Muscle of back (tissue), 11 donors: ENCODE results near the gene ARID4A. TPM values are rescaled to one million over a fixed set of nuclear protein-coding genes. Genes with fewer than 3 reads are reported as not detected.
"Not testable (repeated sequence)": the region's sequence is repeated elsewhere in the genome, so short reads cannot be mapped to it uniquely, and the experiment has no call there.

Experiments
- DNase-seq, 3 donors: peaks; one replicate each; pipeline versions ENCODE4 v3.0.0 to v3.0.0-alpha.2; 2013
- polyA plus RNA-seq, 10 donors: library from polyadenylated mRNA; unstranded; fragments of 120-200 nt; gene quantifications; one replicate each; pipeline ENCODE4 v1.2.1, GENCODE V29; 2013; ENCODE audit not compliant: insufficient read length in 10 of 10

ARID4A gene
- polyA plus RNA-seq, 10 donors = 11.4 to 18.3 (median 14.8) TPM

DNA sequence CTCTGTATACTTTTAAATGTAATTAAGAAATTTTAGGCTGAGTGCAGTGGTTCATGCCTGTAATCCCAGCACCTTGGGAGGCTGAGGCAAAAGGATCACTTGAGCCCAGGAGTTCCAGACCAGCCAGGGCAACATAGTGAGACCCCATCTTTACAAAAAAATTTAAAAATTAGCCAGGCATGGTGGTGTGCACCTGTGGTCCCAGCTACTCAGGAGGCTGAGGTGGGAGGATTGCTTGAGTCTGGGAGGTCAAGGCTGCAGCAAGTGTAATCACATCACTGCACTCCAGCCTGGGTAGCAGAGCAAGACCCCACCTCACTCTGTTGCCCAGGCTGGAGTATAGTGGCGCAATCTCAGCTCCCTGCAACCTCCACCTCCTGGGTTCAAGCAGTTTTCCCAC, 63.9 kb downstream of the ARID4A start:
- DNase-seq = not testable (repeated sequence)

DNA sequence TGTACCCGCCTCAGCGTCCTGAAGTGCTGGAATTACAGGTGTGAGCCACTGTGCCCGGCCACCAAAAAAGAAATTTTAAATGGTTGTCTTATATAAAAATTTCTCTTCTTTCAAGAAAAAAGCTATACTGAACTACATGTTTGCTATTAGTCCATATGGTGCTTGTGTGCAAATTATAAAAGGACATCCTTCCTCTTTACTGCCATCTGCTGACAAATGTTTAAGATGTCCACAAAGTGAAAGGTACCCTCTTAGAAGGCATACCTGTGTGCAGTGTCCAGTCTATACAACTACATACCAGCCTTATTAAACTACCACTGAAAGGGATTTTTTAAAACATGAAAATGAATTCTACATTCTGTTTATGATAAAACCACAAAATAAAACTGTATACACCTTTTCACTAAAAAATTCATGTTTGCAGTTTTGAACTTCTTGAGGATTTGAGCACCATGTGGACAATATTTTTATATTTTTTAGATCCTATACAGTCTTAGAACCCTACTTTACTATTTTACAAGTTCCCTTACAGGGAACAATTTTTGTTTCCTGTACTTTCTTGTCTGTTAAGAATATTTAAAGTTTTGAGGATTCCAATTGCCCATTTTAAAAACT, 64.5 kb downstream of the ARID4A start:
- peak in 2 of 3 donors; percentile 2 to 35 for DNase-seq

DNA sequence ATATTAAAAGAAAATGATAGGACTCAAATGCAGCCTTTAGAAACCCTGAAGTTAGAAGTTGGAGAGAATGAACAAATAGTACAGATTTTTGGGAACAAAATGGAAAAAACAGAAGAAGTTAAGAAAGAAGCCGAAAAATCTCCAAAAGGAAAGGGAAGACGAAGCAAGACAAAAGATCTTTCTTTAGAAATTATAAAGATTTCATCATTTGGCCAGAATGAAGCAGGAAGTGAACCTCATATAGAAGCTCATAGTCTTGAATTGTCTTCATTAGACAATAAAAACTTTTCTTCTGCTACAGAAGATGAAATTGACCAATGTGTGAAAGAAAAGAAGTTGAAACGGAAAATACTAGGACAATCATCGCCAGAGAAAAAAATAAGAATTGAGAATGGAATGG, 66.0 kb downstream of the ARID4A start:
- no peak for DNase-seq

DNA sequence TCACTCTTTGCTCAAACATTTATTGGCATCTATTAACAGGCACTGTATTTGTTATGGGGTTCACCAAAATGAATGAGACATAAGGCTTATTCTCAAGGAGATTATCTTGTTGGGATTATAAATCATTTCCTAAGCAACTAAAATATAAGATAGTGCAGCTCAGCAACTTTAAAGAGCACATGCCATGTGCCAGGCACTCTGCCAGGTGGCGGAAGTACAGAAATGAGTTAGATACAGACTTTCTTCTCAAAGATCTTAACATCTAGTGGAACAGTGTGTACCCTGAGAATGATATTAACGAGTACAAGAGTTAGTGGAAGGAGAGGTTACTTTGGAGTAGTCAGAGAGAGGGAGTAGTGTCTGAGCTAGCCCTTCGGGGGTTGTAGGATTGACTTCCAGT, 68.9 kb downstream of the ARID4A start:
- no peak for DNase-seq

DNA sequence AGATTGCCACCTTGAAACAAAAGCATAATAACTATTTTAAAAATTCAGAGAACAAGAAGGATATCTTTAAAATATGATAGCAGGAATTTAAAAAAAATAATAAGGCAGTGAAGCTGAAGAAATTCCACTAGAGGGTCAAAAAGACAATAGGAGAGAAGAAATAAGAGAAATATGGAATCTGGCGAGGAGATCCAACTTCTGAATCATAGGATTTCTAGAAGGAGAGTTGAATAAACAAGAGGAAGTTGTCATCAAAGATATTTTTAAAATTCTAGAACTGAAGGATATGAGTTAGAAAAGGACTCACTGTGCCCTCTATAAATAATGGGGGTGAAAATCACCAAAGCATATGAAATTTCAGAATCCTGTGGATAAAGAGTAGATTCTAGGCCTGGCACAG, 70.6 kb downstream of the ARID4A start:
- no peak for DNase-seq

DNA sequence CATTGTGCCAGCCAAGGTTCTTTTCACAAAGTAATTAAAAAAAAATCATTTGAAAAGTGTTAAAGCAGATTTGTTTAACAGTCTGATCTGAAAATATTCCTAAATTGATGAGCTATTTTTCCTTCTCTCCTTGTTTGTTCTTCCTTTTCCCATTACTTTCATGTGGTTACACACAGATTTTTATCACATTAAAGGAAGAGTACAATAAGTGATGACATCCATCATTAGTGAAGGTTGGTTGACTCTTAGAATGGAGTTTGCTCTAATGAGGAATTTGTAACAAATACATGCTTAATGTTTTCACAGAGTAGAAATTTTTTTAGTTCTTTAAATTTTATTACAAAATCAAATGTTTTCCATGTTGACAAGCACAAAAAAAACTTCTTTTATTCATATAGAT, 78.4 kb downstream of the ARID4A start:
- DNase-seq = no peak

DNA sequence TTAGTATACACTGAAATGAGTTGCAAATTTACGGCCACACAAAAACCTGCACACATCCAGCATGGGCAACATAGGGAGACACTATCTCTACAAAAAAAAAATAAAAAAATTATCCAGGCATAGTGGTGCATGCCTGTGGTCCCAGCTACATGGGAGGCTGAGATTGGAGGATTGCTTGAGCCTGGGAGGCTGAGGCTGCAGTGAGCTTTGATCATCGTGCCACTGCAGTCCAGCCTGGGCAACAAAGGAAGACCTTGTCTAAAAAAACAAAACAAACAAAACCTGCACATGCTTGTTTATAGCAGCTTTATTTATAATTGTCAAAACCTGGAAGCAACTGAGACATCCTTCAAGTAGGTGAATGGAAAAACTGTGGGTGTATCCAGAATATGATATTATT, 92.5 kb downstream of the ARID4A start:
- DNase-seq = no peak

DNA sequence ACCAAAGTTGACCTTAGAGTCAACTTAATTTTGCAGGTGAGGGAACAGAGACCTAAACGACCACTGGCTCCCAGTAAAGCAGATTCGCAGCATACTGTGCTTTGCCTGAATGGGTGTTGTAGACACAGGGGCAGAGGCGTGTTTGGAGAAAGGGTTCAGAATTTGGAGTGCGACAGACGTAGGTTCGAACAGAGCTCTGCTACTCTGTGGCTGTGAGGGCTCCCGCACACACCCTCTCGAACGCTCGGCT, 97.1 kb downstream of the ARID4A start:
- no peak for DNase-seq

DNA sequence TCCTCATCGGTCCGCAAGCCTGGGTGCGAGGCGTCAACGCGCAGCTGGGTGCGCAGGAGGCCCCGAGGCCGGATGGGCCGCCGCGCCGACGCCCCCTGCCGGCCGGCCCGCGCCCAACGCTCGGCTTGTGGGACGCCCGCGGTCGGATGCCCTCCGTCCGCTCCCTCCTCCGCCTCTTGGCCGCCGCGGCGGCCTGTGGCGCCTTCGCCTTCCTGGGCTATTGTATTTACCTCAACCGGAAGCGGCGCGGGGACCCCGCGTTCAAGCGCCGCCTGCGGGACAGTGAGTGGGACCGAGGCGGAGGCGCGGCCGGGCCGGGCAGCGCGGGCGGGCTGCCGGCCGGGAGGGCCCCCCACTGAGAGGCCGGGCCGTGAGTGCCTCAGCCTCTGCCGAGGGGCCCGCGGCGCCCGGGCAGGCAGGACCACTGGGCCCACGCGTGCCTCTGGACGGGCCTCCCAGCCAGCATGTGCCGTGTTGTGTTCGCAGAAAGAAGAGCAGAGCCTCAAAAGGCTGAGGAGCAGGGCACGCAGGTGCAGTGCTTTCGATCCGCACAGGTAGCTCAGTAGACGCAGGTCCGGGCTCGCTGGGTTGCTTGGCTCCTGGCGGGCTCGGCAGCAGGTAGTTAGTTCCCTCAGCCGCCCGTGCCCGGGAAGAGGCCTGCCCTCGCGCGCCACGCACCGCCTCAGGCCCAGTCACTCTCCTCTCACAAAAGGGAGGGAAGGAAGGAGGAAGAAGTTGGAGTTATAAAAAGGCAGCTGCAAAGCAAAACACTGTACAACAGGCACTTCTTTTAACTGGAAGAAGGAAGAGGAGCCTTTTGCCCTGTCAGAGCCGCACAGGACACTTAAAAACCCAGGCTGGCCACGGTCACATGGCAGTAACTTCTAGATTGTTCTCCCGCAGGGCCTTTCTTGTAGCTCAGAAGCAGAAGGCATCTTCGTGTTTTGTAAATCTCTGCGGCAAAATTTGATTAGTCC, 97.7 kb downstream of the ARID4A start, which contains the start of gene TOMM20L:
Gene TOMM20L, plus strand, starts transcription at position 119 of the 977 bp plus-strand sequence. Its CDS starts 28 bp downstream, at position 147.
- DNase-seq = peak; percentile 73 to 90 (median 75)

DNA sequence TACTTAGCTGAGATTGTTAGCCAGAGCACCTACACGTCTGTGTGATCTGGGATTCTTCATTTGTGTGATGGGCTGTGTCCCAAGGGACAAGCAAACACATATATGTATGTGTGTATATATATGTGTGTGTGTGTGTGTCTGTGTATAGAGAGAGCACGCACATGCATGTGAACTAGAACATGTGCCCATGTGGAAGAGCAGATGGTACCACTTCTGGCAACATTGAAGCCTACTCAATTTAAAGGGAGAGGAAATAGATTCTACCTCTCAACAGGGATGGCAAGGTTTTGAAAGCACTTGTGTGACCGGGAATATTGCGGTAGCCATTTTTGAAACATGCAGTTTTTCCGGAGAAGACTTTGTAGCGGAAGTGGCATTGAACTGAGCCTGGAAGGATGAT, 98.8 kb downstream of the ARID4A start:
- no peak for DNase-seq

DNA sequence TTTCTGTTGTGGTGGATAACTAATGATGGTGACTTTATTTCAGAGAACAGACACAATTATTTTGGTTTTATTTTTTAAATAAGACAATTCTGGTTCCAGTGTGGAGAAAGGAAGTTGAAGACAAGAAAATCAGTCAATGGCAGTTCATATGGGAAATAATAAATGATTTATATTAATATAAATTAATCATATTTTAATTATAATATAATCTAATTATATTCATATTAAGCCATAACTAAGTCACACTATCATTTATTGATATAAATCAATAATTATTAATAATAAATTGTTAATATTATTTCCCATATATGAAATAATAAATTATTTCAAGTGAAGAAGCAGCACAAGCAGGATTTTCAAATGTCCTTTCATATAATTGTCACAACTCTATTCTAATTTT, 100.1 kb downstream of the ARID4A start:
- DNase-seq = no peak

DNA sequence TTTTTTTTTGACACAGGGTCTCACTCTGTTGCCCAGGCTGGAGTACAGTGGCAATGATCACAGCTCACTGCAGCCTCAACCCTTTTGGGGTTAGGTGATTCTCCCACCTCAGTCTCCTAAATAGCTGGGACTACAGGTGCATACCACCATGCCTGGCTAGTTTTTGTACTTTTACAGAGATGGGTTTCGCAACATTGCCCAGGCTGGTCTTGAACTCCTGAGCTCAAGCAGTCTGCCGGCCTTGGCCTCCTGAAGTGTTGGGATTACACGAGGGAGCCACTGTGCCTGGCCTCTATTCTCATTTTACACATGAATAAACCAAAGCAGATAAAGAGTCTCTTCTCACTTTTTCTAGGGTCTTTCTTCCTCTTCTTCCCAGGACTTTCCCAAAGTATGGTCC, 100.5 kb downstream of the ARID4A start:
- DNase-seq = no peak

DNA sequence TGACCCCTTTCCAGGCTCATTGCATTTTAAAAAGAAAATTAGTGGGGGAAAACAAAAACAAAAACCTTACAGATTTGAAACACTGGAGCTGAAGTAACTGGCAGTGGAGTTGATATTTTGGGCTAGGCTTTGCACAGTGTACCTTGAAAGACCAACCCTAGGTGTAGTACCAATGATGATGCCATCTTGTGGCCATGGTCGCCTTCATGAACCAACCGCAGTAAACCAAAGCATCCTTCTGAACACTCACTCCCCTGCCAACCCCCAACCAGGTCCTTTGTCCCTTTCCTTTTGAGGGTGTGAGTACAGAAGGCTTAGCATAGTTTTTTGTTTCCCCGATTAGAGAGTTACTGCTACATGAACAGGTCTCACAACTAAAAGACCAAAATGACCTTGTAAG, 103.2 kb downstream of the ARID4A start:
- DNase-seq = no peak

DNA sequence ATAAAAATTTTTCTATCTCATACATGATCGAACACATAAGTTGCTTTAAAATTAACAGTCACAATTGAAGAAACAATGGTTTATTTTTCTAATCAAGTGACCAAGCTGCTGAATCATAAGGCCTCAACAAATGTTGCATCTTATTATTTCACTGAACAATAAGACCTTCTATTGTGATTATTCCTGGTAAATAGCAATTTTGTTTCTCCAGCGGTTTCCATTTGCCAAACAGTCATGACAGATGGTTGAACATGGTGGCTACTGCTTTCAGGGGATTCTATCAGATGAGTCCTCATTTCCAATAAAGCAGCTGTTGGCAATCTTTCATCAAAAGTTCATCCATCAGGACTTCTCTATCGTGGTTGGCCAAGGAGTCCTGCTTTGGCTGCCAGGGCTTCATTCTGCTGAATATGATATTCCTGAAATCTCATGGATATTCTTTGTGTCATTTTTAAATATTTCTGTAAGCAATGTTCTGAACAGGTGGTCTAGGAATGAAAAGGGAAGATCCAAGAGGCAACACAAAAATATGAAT, 110.4 kb downstream of the ARID4A start:
- peak in 1 of 3 donors; percentile 10 for DNase-seq

DNA sequence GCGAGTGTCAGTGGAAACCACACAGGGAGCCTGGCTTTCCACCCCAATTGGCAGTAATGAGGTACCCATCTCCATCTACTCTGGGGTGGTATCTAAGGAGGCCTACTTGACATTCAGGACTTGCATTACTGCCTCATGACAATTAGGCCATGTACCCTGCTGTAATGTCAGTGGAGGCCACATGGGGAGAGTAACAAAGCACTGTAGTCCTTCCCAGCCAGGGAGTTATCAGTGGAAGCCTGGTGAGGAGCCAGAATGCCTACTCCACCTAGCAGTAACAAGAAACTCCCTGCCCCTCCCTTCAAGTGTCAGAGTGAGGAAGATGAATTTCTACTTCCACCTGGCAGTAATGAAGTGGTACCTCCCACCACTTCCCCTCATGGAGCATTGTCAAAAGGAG, 116.5 kb downstream of the ARID4A start:
- DNase-seq = no peak

DNA sequence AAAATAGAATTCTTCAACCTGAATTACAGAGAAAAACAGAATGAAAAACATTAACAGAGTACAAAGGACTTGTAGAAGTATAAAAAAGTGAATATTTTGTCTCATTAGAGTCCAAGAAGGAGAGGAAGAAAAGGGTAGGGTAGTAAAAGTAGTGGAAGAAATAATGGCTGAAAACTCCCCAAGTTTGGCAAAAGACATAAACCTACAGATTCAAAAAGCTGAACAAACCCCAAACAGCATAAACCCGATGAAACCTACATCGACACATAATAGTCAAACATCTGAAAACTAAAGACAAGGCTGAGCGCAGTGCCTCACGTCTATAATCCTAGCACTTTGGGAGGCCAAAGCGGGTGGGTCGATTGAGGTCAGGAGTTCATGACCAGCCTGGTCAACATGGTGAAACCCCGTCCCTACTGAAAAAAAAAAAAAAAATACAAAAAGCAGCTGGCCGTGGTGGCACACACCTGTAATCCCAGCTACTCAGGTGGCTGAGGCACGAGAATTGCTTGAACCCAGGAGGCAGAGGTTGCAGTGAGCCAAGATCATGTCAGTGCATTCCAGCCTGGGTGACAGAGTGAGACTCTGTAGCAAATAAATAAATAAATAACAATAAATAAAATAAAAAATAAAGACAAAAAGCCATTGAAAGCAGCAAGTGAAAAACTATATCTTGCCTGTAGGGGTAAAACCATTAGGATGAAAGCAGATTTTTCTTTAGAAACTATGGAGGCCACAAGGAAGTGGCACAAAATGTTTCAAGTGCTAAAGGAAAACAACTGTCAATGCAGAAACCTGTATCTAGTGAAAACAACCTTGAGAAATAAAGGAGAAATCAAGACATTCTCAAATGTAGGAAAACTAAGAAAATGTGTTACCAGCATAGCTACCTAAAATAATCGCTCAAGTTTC, 117.5 kb downstream of the ARID4A start:
- DNase-seq = no peak

DNA sequence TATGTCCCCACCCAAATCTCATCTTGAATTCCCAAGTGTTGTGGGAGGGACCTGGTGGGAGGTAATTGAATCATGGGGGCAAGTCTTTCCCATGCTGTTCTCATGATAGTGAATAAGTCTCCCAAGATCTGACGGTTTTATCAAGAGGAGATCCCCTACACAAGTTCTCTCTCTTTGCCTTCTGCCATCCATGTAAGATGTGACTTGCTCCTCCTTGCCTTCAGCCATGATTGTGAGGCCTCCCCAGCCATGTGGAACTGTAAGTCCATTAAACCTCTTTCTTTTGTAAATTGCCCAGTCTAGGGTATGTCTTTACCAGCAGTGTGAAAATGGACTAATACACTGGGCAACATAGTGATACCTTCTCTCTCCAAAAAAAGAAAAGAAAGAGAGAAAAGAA, 118.6 kb downstream of the ARID4A start:
- not testable (repeated sequence) for DNase-seq

Other genes with a start within 250 kb of the ARID4A start
- 10 to 100 TPM in 6 of 10 donors, 1 to 10 TPM in 4; 7.1 to 14.9 (median 12.1) TPM for gene ARMH4, start 146.3 kb upstream of the ARID4A start, polyA plus RNA-seq
- 10 to 100 TPM; 50.5 to 83.5 (median 72.2) TPM for gene ACTR10, start 98.4 kb upstream of the ARID4A start, polyA plus RNA-seq
- 100 to 1,000 TPM in 4 of 10 donors, 10 to 100 TPM in 6; 78.7 to 121 (median 95.1) TPM for gene PSMA3, start 53.7 kb upstream of the ARID4A start, polyA plus RNA-seq
- gene TOMM20L, start 97.4 kb downstream of the ARID4A start, polyA plus RNA-seq = 1 to 10 TPM in 1 of 10 donors, under 1 TPM in 6, not detected in 3; 0.46 to 1.3 (median 0.64) TPM
- 100 to 1,000 TPM in 3 of 10 donors, 10 to 100 TPM in 7; 79.5 to 122 (median 92.3) TPM for gene TIMM9, start 129.0 kb downstream of the ARID4A start, polyA plus RNA-seq
- 10 to 100 TPM; 13.3 to 19.2 (median 15.9) TPM for gene KIAA0586, start 129.2 kb downstream of the ARID4A start, polyA plus RNA-seq